Brain microvascular endothelial cell (primary cell): ENCODE results near the gene COPS7A.
"Not testable (repeated sequence)": the region's sequence is repeated elsewhere in the genome, so short reads cannot be mapped to it uniquely, and the experiment has no call there.

Experiments
- DNase-seq: peaks from one replicate; pipeline ENCODE4 v3.0.0-alpha.2; 2020
- H3K27ac ChIP-seq: fragments of 250-450 bp; sonication (Bioruptor Pico); 2 replicates; pipeline ENCODE4 v1.5.1; 2020; ENCODE audit warnings: mild to moderate bottlenecking, moderate library complexity
- H3K27me3 ChIP-seq: fragments of 250-450 bp; sonication (Bioruptor Pico); replicated peaks from 2 replicates; pipeline ENCODE4 v1.5.1; 2020; ENCODE audit warnings: mild to moderate bottlenecking
- H3K36me3 ChIP-seq: fragments of 250-450 bp; sonication (Bioruptor Pico); replicated peaks from 2 replicates; pipeline ENCODE4 v1.5.1; 2020; ENCODE audit warnings: mild to moderate bottlenecking
- H3K4me3 ChIP-seq: 2 replicates; pipeline ENCODE4 v1.5.1; 2011; ENCODE audit warnings: low read depth, mild to moderate bottlenecking, control low read depth, low read length, moderate library complexity
- CTCF ChIP-seq: IDR thresholded peaks from 2 replicates; pipeline ENCODE4 v1.5.1; 2011; ENCODE audit warnings: low read depth, mild to moderate bottlenecking, moderate library complexity, low read length, control low read depth, inconsistent platforms; ENCODE audit errors: missing control alignments
- in situ Hi-C: cut with HindIII; loops from 2 replicates; pipeline ENCODE4 v1.10.0; 2017; ENCODE audit warnings: low sequenced_read_pairs, low pct_ligation_motif_present

The COPS7A gene

GRCh38 chr12:6708960-6709394, 14.9 kb upstream of the COPS7A start:
- in situ Hi-C loops = no loop called here
- Histone ChIP-seq H3K27me3 (no peaks in the 10 kb centered on the region), H3K27ac (no peak overlapping the region), H3K4me3 (no peak overlapping the region), H3K36me3 (no peaks in the 10 kb centered on the region)
- TF ChIP-seq CTCF = no peak
- DNase-seq = no peak

GRCh38 chr12:6716031-6716873, 7.6 kb upstream of the COPS7A start:
- in situ Hi-C loops, DNase-seq, H3K4me3 ChIP-seq, H3K36me3 ChIP-seq, H3K27me3 ChIP-seq, H3K27ac ChIP-seq: not testable (repeated sequence)

- DNase-seq = no peak
- in situ Hi-C loops = no loop called here
- no peak overlapping the region for H3K27ac ChIP-seq
- H3K4me3 ChIP-seq = no peak overlapping the region
- TF ChIP-seq CTCF = no peak
- no peaks in the 10 kb centered on the region for H3K27me3 ChIP-seq
- no peaks in the 10 kb centered on the region for H3K36me3 ChIP-seq
Measured at GRCh38 chr12:6716874-6717437, 6.9 kb upstream of the COPS7A start.

- Histone ChIP-seq H3K27me3 (no peaks in the 10 kb centered on the region), H3K27ac (no peak overlapping the region), H3K4me3 (no peak overlapping the region), H3K36me3 (peaks cover 5% of the 10 kb centered on the region)
- in situ Hi-C loops = no loop called here
- no peak for DNase-seq
- no peak for TF ChIP-seq CTCF
Measured at GRCh38 chr12:6722863-6723262, 983 bp upstream of the COPS7A start.

GRCh38 chr12:6724409-6724797, 557 bp downstream of the COPS7A start:
- peak; percentile 11 for DNase-seq
- H3K27me3 ChIP-seq = no peaks in the 10 kb centered on the region
- H3K4me3 ChIP-seq = peak overlapping the region; percentile 73
- no peak for TF ChIP-seq CTCF
- peak overlapping the region; percentile 88 for H3K27ac ChIP-seq
- in situ Hi-C loops = no loop called here
- H3K36me3 ChIP-seq = peaks cover 20% of the 10 kb centered on the region

GRCh38 chr12:6725350-6725749, 1.5 kb downstream of the COPS7A start:
- no peak overlapping the region for H3K4me3 ChIP-seq
- no peak overlapping the region for H3K27ac ChIP-seq
- no peak for TF ChIP-seq CTCF
- in situ Hi-C loops = no loop called here
- H3K36me3 ChIP-seq = peaks cover 30% of the 10 kb centered on the region
- no peak for DNase-seq
- no peaks in the 10 kb centered on the region for H3K27me3 ChIP-seq
